ENCODE measurements around the gene TUT1.

TUT1 gene

GRCh38 chr11:62615521-62615920, 24.2 kb upstream of the TUT1 start:
- TF ChIP-seq, protein P1, sequence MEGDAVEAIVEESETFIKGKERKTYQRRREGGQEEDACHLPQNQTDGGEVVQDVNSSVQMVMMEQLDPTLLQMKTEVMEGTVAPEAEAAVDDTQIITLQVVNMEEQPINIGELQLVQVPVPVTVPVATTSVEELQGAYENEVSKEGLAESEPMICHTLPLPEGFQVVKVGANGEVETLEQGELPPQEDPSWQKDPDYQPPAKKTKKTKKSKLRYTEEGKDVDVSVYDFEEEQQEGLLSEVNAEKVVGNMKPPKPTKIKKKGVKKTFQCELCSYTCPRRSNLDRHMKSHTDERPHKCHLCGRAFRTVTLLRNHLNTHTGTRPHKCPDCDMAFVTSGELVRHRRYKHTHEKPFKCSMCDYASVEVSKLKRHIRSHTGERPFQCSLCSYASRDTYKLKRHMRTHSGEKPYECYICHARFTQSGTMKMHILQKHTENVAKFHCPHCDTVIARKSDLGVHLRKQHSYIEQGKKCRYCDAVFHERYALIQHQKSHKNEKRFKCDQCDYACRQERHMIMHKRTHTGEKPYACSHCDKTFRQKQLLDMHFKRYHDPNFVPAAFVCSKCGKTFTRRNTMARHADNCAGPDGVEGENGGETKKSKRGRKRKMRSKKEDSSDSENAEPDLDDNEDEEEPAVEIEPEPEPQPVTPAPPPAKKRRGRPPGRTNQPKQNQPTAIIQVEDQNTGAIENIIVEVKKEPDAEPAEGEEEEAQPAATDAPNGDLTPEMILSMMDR (IDR thresholded peaks at IDR 0.05; ENCODE audit: borderline replicate concordance, control extremely low read depth, extremely low read depth, insufficient read depth, missing control alignments) = no peak
- DNase-seq (ENCODE audit: low spot score) = no peak
- in situ Hi-C loops (cut with MboI; ENCODE audit: low sequenced_read_pairs, unreplicated experiment) = no loop called here

- TF ChIP-seq, protein P1 (IDR thresholded peaks at IDR 0.05; ENCODE audit: borderline replicate concordance, control extremely low read depth, extremely low read depth, insufficient read depth, missing control alignments) = no peak
- no peak for DNase-seq (ENCODE audit: low spot score)
- in situ Hi-C loops (cut with MboI; ENCODE audit: low sequenced_read_pairs, unreplicated experiment) = no loop called here
Measured at GRCh38 chr11:62614275-62614674, 23.0 kb upstream of the TUT1 start.

DNA sequence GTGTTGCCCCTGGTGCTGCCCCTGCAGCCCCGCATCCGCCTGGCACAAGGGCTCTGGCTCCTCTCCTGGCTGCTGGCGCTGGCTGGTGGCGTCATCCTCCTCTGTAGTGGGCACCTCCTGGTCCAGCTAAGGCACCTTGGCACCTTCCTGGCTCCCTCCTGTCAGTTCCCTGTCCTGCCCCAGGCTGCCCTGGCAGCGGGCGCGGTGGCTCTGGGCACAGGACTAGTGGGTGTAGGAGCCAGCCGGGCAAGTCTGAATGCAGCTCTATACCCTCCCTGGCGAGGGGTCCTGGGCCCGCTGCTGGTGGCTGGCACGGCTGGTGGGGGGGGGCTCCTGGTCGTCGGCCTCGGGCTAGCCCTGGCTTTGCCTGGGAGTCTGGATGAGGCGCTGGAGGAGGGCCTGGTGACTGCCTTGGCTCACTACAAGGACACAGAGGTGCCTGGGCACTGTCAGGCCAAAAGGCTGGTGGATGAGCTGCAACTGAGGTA, 22.0 kb upstream of the TUT1 start:
- in situ Hi-C loops (cut with MboI; ENCODE audit: low sequenced_read_pairs, unreplicated experiment) = no loop called here
- DNase-seq (ENCODE audit: low spot score) = no peak
- TF ChIP-seq, protein P1 (IDR thresholded peaks at IDR 0.05; ENCODE audit: borderline replicate concordance, control extremely low read depth, extremely low read depth, insufficient read depth, missing control alignments) = no peak

DNA sequence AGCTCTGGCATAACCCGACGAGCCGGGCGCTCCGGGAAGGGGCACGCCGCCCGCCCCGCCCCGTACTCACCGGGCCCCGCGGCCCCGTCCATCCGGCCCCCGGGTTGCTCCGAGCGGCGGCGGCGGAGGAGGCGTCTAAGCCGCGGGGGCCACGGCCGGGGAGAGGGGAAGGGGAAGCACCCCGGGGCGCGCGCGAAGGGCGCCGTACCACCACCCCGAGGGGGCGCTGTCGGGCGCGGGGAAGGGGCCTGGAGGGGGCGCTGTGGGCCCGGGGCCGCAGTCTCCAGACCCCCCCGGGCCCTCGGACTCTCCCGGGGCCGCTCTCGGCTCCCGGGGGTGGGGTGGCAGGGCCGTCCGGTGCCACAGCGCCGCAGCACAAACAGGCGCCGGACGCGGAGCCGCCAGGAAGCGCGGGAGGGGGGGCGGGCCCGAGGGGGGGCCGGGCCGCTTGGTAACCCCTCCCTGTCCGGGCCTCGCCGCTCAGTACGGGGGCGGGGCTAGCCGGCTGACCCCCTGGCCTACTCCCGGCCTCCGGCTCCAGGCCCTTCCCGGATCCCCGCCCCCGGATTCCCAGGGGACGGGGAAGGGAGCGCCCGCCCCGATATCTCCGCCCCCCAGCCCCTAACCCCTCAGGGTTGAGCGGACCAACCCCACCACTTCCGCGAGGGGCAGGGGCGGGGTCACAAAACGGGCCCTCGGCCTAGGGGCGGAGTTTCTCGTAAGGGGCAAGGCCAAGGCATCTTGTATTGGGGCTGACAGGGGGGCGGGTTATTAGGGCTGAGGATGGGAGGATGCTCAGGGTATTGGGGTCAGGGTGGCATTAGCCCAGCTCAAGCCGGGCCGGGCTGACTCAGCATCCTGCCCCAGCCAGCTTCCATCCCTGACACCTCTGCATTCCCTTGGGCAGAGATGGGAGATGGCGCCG, 21.3 kb upstream of the TUT1 start, which contains the start of the genes EML3 and ROM1:
EML3 (minus strand) TSS at position 410 of the 925 bp plus-strand sequence; CDS start at position 92, 318 bp downstream.
ROM1 (plus strand) TSS at position 892 of the 925 bp plus-strand sequence; CDS start at position 917, 25 bp downstream.
- in situ Hi-C loops (cut with MboI; ENCODE audit: low sequenced_read_pairs, unreplicated experiment) = no loop called here
- DNase-seq (ENCODE audit: low spot score) = peak; percentile 94
- TF ChIP-seq, protein P1 (IDR thresholded peaks at IDR 0.05; ENCODE audit: borderline replicate concordance, control extremely low read depth, extremely low read depth, insufficient read depth, missing control alignments) = peak; percentile 97

- in situ Hi-C loops (cut with MboI; ENCODE audit: low sequenced_read_pairs, unreplicated experiment) = no loop called here
- DNase-seq (ENCODE audit: low spot score) = peak; percentile 77
- TF ChIP-seq, protein P1 (IDR thresholded peaks at IDR 0.05; ENCODE audit: borderline replicate concordance, control extremely low read depth, extremely low read depth, insufficient read depth, missing control alignments) = no peak
Measured at GRCh38 chr11:62611705-62612365, 20.5 kb upstream of the TUT1 start.
